ENCODE measurements around the gene MID1. TPM values are rescaled to one million over a fixed set of nuclear protein-coding genes. Genes with fewer than 3 reads are reported as not detected.

Gene MID1, protein sequence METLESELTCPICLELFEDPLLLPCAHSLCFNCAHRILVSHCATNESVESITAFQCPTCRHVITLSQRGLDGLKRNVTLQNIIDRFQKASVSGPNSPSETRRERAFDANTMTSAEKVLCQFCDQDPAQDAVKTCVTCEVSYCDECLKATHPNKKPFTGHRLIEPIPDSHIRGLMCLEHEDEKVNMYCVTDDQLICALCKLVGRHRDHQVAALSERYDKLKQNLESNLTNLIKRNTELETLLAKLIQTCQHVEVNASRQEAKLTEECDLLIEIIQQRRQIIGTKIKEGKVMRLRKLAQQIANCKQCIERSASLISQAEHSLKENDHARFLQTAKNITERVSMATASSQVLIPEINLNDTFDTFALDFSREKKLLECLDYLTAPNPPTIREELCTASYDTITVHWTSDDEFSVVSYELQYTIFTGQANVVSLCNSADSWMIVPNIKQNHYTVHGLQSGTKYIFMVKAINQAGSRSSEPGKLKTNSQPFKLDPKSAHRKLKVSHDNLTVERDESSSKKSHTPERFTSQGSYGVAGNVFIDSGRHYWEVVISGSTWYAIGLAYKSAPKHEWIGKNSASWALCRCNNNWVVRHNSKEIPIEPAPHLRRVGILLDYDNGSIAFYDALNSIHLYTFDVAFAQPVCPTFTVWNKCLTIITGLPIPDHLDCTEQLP
- 1 to 10 TPM in 1 of 2 experiments, under 1 TPM in 1; 0.61 to 1.1 TPM for total RNA-seq

DNA sequence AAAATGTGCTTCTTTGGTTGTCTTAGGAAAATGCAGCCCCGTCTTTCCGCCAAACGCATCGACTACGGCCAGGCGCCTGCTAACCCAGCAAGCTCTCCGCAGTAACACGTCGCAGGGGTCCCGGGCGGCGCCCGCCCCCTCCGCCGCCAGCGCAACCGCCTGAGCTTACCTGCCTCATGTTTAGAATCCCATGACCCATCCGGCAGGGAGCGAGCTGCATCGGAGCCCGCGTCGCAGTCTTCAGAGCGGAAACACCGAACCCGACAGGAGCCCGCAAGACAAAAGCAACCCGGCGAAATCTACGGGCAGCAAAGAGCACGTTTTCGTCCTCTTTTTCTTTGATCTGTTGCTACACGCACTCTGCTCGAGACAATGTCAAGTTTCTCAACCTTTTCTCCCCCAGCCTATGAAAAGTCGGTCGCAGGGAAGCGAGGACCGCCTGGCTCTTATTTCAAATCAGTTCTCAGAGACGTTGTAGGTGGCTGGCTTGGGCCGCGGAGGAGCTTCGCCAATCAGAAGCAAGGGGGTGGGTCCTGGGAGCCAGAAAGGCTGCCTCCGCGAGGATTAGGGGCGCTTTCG lies at the start of gene MID1:
Gene MID1, minus strand, starts transcription at position 465 of the 579 bp plus-strand sequence. CDS start 53,038 bp downstream, outside the sequence.
- no peaks in the 10 kb centered on the region for H3K9me3 Mint-ChIP-seq
- peaks cover 33% of the 10 kb centered on the region for H3K27me3 Mint-ChIP-seq
- DNase-seq: peak; percentile 8
- no peaks in the 10 kb centered on the region for H3K36me3 Mint-ChIP-seq (ENCODE audit: low read depth)
- intact Hi-C loops (cut with micrococcal nuclease): no loop called here
- CTCF ChIA-PET: interaction anchor here (2.6 kb wide), 1 partner anchor 430 kb away, joined by 16 read pairs; no protein-coding TSS in a partner anchor
- TF ChIP-seq, protein P1, sequence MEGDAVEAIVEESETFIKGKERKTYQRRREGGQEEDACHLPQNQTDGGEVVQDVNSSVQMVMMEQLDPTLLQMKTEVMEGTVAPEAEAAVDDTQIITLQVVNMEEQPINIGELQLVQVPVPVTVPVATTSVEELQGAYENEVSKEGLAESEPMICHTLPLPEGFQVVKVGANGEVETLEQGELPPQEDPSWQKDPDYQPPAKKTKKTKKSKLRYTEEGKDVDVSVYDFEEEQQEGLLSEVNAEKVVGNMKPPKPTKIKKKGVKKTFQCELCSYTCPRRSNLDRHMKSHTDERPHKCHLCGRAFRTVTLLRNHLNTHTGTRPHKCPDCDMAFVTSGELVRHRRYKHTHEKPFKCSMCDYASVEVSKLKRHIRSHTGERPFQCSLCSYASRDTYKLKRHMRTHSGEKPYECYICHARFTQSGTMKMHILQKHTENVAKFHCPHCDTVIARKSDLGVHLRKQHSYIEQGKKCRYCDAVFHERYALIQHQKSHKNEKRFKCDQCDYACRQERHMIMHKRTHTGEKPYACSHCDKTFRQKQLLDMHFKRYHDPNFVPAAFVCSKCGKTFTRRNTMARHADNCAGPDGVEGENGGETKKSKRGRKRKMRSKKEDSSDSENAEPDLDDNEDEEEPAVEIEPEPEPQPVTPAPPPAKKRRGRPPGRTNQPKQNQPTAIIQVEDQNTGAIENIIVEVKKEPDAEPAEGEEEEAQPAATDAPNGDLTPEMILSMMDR (IDR thresholded peaks at IDR 0.05): no peak
- ATAC-seq: no peak
- H3K27ac Mint-ChIP-seq: no peak within 1 kb of the TSS
- peaks cover 7% of the 10 kb centered on the region for H3K4me1 Mint-ChIP-seq (ENCODE audit: low read depth)
- POLR2A ChIA-PET: no interaction called here
- peak within 1 kb of the TSS; percentile 53 for H3K4me3 Mint-ChIP-seq

DNA sequence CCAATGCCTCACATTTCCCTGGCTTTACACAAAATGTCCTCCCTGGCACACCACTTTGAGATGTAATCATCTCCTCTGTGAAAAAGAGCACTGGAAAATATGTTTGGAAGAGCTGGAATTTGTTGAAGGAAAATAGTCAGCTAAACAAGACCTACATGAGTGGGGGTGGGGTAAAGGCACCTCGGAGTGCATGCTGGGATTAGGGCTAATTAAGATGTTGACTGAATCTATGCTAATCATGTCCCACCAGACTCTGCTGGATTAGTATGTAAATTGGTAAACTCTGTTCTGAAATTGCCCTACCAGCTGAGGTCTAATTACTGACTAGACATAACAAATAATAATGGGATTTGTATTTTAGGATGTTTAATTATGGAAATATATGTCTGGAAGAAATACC lies 46.8 kb upstream of the MID1 start:
- intact Hi-C loops (cut with micrococcal nuclease): no loop called here
- no peak for ATAC-seq
- no peak overlapping the region for H3K4me3 Mint-ChIP-seq
- H3K27ac Mint-ChIP-seq: no peak overlapping the region
- no peak for DNase-seq
- ChIA-PET CTCF (no interaction called here), POLR2A (no interaction called here)
- TF ChIP-seq, protein P1 (IDR thresholded peaks at IDR 0.05): no peak
- H3K27me3 Mint-ChIP-seq: no peaks in the 10 kb centered on the region
- H3K4me1 Mint-ChIP-seq (ENCODE audit: low read depth): no peaks in the 10 kb centered on the region
- no peaks in the 10 kb centered on the region for H3K9me3 Mint-ChIP-seq
- no peaks in the 10 kb centered on the region for H3K36me3 Mint-ChIP-seq (ENCODE audit: low read depth)

DNA sequence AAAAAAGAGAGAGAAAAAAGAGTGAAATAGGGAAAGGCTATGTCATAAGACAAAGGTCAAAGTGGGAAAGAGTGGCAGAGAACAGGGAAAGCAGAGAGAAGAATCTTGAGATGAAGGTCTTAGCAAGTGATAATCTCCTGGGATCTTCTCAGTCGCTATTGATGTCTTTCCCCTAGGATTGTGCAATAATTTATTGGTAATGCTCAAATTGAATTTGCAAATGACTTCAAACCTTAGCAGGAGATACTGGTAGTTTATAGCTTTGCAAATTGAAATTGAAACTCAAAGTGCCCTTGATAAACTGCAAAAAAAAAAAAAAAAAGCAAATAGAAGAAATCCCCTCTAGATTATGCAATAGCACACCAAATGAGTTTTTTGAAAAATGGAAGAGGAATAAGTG lies 45.7 kb upstream of the MID1 start:
- no peaks in the 10 kb centered on the region for H3K4me1 Mint-ChIP-seq (ENCODE audit: low read depth)
- DNase-seq (no peak), ATAC-seq (no peak)
- intact Hi-C loops (cut with micrococcal nuclease): no loop called here
- H3K4me3 Mint-ChIP-seq: no peak overlapping the region
- no peaks in the 10 kb centered on the region for H3K27me3 Mint-ChIP-seq
- TF ChIP-seq, protein P1 (IDR thresholded peaks at IDR 0.05): no peak
- no peak overlapping the region for H3K27ac Mint-ChIP-seq
- no peaks in the 10 kb centered on the region for H3K9me3 Mint-ChIP-seq
- ChIA-PET CTCF (no interaction called here), POLR2A (no interaction called here)
- no peaks in the 10 kb centered on the region for H3K36me3 Mint-ChIP-seq (ENCODE audit: low read depth)

DNA sequence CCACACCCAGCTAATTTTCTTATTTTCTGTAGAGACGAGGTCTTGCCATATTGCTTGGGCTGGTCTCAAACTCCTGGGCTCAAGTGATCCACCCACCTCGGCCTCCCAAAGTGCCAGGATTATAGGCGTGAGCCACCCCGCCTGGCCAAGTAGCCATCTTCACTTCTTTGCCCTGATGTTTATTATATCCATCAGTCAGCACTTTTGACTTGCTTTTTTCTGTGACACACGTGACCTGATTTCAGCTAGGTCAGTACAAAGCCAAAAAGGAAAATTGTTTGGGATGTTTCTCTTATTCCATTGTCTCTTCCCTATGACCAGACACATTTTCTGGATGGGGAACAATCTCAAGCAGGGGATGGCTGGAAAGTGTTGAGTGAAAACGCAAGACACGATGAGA lies 45.3 kb upstream of the MID1 start:
- DNase-seq (no peak), ATAC-seq (no peak)
- CTCF ChIA-PET: no interaction called here
- H3K9me3 Mint-ChIP-seq: no peaks in the 10 kb centered on the region
- H3K27ac Mint-ChIP-seq: no peak overlapping the region
- POLR2A ChIA-PET: no interaction called here
- no peaks in the 10 kb centered on the region for H3K27me3 Mint-ChIP-seq
- H3K4me3 Mint-ChIP-seq: no peak overlapping the region
- intact Hi-C loops (cut with micrococcal nuclease): no loop called here
- H3K36me3 Mint-ChIP-seq (ENCODE audit: low read depth): no peaks in the 10 kb centered on the region
- H3K4me1 Mint-ChIP-seq (ENCODE audit: low read depth): no peaks in the 10 kb centered on the region
- TF ChIP-seq, protein P1 (IDR thresholded peaks at IDR 0.05): no peak

DNA sequence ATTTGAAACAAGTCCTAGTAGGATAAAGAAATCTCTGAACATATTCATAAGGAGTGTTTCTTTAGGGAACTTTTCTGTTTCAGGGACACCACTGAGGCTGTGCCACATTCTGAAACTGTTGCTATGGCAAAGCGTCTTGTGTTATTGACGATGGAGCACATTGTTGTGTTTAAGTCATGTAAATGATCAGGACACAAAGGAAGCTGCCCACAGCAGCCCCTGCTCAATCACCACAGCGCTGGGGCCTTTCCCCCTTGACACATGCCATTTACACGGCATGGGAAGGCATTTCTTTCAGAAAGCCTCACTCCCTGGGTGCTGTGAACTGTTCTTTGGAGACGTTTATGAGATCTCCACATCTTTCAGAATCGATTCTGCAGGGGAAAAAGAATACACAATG lies 39.8 kb upstream of the MID1 start:
- no peak overlapping the region for H3K27ac Mint-ChIP-seq

More for the DNA sequence above, 39.8 kb upstream of the MID1 start:
- no peaks in the 10 kb centered on the region for H3K4me1 Mint-ChIP-seq (ENCODE audit: low read depth)
- DNase-seq: no peak
- H3K27me3 Mint-ChIP-seq: no peaks in the 10 kb centered on the region
- ChIA-PET POLR2A (no interaction called here), CTCF (no interaction called here)
- no peak overlapping the region for H3K4me3 Mint-ChIP-seq
- ATAC-seq: no peak
- H3K36me3 Mint-ChIP-seq (ENCODE audit: low read depth): no peaks in the 10 kb centered on the region
- intact Hi-C loops (cut with micrococcal nuclease): no loop called here
- TF ChIP-seq, protein P1 (IDR thresholded peaks at IDR 0.05): no peak
- H3K9me3 Mint-ChIP-seq: no peaks in the 10 kb centered on the region

All from activated CD8-positive, alpha-beta T cell treated with anti-CD3 and anti-CD28 coated beads for 36 hours (primary cell).